H1 (cell line): ENCODE data around the gene ELOVL2. TPM values are rescaled to one million over a fixed set of nuclear protein-coding genes. Genes with fewer than 3 reads are reported as not detected.

Experiments
- EGR1 ChIP-seq: IDR thresholded peaks from 2 replicates; pipeline ENCODE4 v1.6.1; 2011; ENCODE audit warnings: low read depth, low read length, borderline replicate concordance
- RAD21 ChIP-seq, 2 experiments: IDR thresholded peaks in 1 of 2; conservative IDR thresholded peaks in 1 of 2; 2 replicates each; pipeline ENCODE4 v1.6.1; 2011; ENCODE audit warnings: low read depth in 2 of 2, low read length in 2 of 2, improper control_type of control experiment in 1 of 2, inconsistent platforms in 1 of 2, mild to moderate bottlenecking in 1 of 2, moderate library complexity in 1 of 2
- SIRT6 ChIP-seq: IDR thresholded peaks from one replicate; pipeline ENCODE4 v1.7.1; 2012; ENCODE audit warnings: low read length, inconsistent platforms
- polyA plus RNA-seq, 7 experiments: library from polyadenylated mRNA; depleted of rRNA in 3 of 7; stranded (reverse) in 5 of 7; unstranded in 2 of 7; fragments of >200 nt in 5 of 7; fragments of 200-250 nt in 2 of 7; gene quantifications; 1 replicate in 5 of 7; 2 replicates in 1 of 7; 4 replicates in 1 of 7; pipeline versions ENCODE4 v1.2.1 to v1.2.3, GENCODE V29; 2011 to 2013; ENCODE audit warnings: missing spikeins in 2 of 7, mixed read lengths in 2 of 7
- total RNA-seq: library from RNA; stranded (reverse); fragmentation: NEBNext Ultra II Directional; extraction: Animal tissue kit (Norgen Biotek cat#: 25700); gene quantifications from 2 replicates; pipeline ENCODE4 v1.2.1, GENCODE V29; 2021
- TF ChIP-seq, protein P1 (sequence below): fragments of 300-600 bp; sonication (generic); IDR thresholded peaks from 2 replicates; pipeline ENCODE4 v1.7.1; 2012; ENCODE audit warnings: low read length, moderate library complexity, mild to moderate bottlenecking, inconsistent platforms; ENCODE audit not compliant: insufficient replicate concordance

Gene ELOVL2
- total and polyA plus RNA-seq, 2 of the 8 experiments (the other 6 are each of a cell fraction or from before 2014, with no cell fraction given), result 0.42 to 0.89 TPM

DNA sequence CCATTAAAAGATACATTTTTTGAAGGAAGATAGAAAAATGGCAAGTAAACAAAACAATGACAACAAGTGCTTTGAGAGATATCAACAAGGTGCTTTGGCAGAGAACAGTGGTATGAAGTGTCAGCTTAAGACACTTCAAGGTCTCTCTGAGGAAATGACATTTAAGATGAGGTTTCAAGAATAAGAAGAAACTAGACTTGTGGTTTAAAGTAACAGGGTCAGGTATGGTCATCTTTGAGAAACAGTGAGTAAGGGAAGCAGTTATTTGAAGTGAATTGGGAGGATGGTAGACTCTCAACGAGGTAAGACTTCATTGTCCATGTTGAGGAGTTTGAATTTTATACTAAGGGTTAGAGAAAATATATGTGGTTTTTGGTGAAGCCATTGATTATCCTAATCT lies 79.4 kb downstream of the ELOVL2 start (continued):
- TF ChIP-seq, protein P1, sequence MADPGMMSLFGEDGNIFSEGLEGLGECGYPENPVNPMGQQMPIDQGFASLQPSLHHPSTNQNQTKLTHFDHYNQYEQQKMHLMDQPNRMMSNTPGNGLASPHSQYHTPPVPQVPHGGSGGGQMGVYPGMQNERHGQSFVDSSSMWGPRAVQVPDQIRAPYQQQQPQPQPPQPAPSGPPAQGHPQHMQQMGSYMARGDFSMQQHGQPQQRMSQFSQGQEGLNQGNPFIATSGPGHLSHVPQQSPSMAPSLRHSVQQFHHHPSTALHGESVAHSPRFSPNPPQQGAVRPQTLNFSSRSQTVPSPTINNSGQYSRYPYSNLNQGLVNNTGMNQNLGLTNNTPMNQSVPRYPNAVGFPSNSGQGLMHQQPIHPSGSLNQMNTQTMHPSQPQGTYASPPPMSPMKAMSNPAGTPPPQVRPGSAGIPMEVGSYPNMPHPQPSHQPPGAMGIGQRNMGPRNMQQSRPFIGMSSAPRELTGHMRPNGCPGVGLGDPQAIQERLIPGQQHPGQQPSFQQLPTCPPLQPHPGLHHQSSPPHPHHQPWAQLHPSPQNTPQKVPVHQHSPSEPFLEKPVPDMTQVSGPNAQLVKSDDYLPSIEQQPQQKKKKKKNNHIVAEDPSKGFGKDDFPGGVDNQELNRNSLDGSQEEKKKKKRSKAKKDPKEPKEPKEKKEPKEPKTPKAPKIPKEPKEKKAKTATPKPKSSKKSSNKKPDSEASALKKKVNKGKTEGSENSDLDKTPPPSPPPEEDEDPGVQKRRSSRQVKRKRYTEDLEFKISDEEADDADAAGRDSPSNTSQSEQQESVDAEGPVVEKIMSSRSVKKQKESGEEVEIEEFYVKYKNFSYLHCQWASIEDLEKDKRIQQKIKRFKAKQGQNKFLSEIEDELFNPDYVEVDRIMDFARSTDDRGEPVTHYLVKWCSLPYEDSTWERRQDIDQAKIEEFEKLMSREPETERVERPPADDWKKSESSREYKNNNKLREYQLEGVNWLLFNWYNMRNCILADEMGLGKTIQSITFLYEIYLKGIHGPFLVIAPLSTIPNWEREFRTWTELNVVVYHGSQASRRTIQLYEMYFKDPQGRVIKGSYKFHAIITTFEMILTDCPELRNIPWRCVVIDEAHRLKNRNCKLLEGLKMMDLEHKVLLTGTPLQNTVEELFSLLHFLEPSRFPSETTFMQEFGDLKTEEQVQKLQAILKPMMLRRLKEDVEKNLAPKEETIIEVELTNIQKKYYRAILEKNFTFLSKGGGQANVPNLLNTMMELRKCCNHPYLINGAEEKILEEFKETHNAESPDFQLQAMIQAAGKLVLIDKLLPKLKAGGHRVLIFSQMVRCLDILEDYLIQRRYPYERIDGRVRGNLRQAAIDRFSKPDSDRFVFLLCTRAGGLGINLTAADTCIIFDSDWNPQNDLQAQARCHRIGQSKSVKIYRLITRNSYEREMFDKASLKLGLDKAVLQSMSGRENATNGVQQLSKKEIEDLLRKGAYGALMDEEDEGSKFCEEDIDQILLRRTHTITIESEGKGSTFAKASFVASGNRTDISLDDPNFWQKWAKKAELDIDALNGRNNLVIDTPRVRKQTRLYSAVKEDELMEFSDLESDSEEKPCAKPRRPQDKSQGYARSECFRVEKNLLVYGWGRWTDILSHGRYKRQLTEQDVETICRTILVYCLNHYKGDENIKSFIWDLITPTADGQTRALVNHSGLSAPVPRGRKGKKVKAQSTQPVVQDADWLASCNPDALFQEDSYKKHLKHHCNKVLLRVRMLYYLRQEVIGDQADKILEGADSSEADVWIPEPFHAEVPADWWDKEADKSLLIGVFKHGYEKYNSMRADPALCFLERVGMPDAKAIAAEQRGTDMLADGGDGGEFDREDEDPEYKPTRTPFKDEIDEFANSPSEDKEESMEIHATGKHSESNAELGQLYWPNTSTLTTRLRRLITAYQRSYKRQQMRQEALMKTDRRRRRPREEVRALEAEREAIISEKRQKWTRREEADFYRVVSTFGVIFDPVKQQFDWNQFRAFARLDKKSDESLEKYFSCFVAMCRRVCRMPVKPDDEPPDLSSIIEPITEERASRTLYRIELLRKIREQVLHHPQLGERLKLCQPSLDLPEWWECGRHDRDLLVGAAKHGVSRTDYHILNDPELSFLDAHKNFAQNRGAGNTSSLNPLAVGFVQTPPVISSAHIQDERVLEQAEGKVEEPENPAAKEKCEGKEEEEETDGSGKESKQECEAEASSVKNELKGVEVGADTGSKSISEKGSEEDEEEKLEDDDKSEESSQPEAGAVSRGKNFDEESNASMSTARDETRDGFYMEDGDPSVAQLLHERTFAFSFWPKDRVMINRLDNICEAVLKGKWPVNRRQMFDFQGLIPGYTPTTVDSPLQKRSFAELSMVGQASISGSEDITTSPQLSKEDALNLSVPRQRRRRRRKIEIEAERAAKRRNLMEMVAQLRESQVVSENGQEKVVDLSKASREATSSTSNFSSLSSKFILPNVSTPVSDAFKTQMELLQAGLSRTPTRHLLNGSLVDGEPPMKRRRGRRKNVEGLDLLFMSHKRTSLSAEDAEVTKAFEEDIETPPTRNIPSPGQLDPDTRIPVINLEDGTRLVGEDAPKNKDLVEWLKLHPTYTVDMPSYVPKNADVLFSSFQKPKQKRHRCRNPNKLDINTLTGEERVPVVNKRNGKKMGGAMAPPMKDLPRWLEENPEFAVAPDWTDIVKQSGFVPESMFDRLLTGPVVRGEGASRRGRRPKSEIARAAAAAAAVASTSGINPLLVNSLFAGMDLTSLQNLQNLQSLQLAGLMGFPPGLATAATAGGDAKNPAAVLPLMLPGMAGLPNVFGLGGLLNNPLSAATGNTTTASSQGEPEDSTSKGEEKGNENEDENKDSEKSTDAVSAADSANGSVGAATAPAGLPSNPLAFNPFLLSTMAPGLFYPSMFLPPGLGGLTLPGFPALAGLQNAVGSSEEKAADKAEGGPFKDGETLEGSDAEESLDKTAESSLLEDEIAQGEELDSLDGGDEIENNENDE, result no peak
- TF ChIP-seq SIRT6 (no peak), RAD21 (IDR thresholded peaks at IDR 0.05 in 1 of 2, conservative IDR thresholded peaks at IDR 0.05 in 1 of 2; ENCODE audit: low read depth in 2 of 2, low read length in 2 of 2) (no peak), EGR1 (no peak)
